ENCODE data around the gene RPS6KA2. TPM values are rescaled to one million over a fixed set of nuclear protein-coding genes. Genes with fewer than 3 reads are reported as not detected.

The RPS6KA2 gene
- total and polyA plus RNA-seq, 8 donors, result 7.9 to 95.4 (median 22.9) TPM

GRCh38 chr6:166601956-166602355 is 25.1 kb downstream of the RPS6KA2 start:
- Histone ChIP-seq H3K9me3 (no peaks in the 10 kb centered on the region), H3K36me3 (no peaks in the 10 kb centered on the region), H3K27me3 (no peaks in the 10 kb centered on the region), H3K4me1 (peaks cover 0 to 5% (median 0%) of the 10 kb centered on the region in 3 donors), H3K4me3 (no peak overlapping the region), H3K27ac (no peak overlapping the region)
- DNase-seq (no peak), FAIRE-seq (no peak), ATAC-seq (no peak)
- TF ChIP-seq CTCF (IDR thresholded peaks at IDR 0.05), result no peak
- intact Hi-C loops (cut with DNase I), result no loop called here
- 95 to 97% methylated on average over 10 of the region's 10 CpGs for WGBS, 2 donors

DNA sequence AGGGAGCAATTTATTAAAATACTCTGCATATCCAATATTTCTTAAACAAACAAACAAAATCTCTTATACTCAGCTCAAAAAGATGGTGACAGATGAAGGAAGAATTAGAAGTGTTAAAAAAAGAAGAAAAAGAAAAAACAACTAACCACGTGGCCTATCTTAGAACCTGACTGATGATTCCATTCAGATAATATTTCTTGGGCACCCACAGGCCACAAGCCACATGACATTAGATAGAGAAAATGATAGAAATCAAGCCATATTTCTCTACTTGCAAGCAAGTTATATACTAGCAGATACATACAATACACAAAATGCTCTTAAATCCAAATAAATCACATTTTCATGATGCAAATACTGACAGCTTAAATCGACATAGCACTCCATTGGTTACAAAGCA is 26.1 kb downstream of the RPS6KA2 start:
- Histone ChIP-seq H3K4me1 (peaks cover 0 to 5% (median 0%) of the 10 kb centered on the region in 3 donors), H3K36me3 (no peaks in the 10 kb centered on the region), H3K9me3 (no peaks in the 10 kb centered on the region), H3K27me3 (no peaks in the 10 kb centered on the region), H3K4me3 (no peak overlapping the region), H3K27ac (no peak overlapping the region)
- TF ChIP-seq CTCF (IDR thresholded peaks at IDR 0.05), result no peak
- no peak for ATAC-seq
- DNase-seq, result no peak
- WGBS, 2 donors, result 74 to 82% methylated on average over 2 of the region's 2 CpGs
- FAIRE-seq, result no peak
- intact Hi-C loops (cut with DNase I), result no loop called here

DNA sequence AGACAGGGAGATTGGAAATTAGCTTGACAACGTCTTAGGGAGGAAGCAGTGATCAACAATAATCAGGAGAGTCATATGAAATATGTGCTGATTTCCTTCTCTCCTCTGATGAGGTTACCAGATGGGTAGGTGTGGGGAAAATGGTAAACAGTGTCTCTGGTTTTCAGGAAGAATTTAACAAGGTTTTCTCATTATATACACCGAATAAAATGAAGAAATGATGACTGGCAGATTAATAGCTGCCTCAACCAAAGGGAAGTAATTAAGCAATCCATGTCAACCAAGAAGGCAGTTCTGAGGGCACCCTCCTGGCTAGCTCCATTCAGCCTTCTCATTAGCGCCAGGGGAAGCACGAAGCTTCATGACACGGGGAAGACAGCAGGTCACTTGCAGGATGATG is 27.8 kb downstream of the RPS6KA2 start:
- Histone ChIP-seq H3K27ac (no peak overlapping the region), H3K27me3 (no peaks in the 10 kb centered on the region), H3K9me3 (no peaks in the 10 kb centered on the region), H3K4me1 (peaks cover 0 to 5% (median 0%) of the 10 kb centered on the region in 3 donors), H3K4me3 (no peak overlapping the region), H3K36me3 (no peaks in the 10 kb centered on the region)
- WGBS, 2 donors, result 80 to 82% methylated on average over 5 of the region's 5 CpGs
- FAIRE-seq (no peak), ATAC-seq (peak in 2 of 4 donors; percentile 35 to 41), DNase-seq (no peak)
- TF ChIP-seq CTCF (IDR thresholded peaks at IDR 0.05), result no peak
- intact Hi-C loops (cut with DNase I), result no loop called here

DNA sequence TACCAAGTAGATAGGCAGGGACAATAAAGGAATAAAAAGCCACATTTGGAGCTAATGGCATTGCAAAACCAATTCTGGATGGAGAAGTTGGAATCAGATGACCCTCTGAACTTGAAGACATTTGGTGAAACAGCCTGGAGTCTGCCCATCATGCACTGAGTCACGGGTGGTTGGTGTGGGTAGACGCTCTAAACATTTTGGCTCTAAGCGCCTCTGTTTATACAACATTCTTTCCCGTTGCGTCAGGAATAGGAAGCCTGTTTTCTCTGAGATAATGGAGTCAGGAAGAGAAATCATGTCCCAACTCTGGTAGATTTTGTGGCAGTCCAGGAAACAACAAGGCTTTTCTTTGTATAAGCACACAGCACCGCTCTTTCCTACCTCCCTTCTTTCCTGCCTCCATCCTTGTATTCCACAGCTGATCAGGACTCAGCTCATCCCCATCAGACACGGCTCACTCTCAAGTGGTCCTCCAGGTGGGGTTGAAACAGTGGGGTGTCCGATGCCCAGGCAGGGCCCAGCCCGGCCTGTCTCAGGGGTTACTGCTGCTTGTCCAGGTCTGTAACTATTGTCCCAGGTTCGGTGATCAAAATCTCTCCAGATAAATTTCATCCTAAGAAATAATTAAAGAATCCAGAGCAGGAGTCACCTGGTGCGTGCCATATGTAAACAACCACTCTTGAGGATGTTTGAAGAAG is 28.5 kb downstream of the RPS6KA2 start:
- H3K4me1 ChIP-seq, result peaks cover 0 to 5% (median 0%) of the 10 kb centered on the region in 3 donors
- TF ChIP-seq CTCF (IDR thresholded peaks at IDR 0.05), result no peak
- intact Hi-C loops (cut with DNase I), result no loop called here
- no peaks in the 10 kb centered on the region for H3K27me3 ChIP-seq
- WGBS, 2 donors, result 81 to 83% methylated on average over 11 of the region's 11 CpGs
- FAIRE-seq (no peak), ATAC-seq (peak in 3 of 4 donors; percentile 31 to 75 (median 71)), DNase-seq (no peak)
- H3K9me3 ChIP-seq, result no peaks in the 10 kb centered on the region
- H3K4me3 ChIP-seq, result no peak overlapping the region
- peak overlapping the region in 1 of 4 donors; percentile 21 for H3K27ac ChIP-seq
- H3K36me3 ChIP-seq, result no peaks in the 10 kb centered on the region

DNA sequence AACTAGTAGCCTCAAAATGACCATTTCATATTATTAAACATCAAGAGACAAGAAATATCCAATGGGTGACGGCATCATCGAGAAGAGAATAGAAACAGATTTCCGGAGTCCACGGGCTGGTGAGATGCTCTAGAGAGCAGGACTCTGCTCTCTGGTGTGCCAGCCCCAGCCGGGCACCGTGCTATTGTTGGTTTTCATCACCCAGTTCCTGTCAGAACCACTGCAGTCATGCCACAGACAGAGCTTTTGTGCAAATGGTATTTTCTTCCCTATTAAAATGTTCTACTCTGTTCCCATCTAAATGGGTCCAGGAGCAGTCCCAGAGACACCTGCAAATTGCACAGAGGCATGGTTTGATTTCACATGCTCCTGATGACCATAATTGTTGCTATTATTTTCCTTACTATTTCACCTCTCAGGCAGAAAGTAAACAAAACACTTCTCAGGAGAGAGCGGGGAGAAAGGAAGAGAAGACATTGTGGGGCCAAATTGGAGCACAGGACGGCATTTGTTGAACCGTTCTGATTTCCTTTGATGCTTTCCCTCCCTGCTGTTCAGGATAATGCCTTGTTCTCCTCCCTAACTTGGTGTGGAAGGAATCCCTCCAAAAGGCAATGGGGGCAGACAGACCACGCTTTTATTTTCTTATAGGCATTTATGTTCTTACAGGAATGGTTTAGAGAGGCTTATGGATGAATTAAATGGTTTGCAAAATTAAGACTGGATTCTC is 29.2 kb downstream of the RPS6KA2 start:
- WGBS, 2 donors, result 86 to 91% methylated on average over 10 of the region's 10 CpGs
- intact Hi-C loops (cut with DNase I), result no loop called here
- DNase-seq, result no peak
- FAIRE-seq, result no peak
- TF ChIP-seq CTCF (IDR thresholded peaks at IDR 0.05), result no peak
- H3K36me3 ChIP-seq, result no peaks in the 10 kb centered on the region
- no peaks in the 10 kb centered on the region for H3K27me3 ChIP-seq
- H3K4me1 ChIP-seq, result peaks cover 0 to 5% (median 0%) of the 10 kb centered on the region in 3 donors
- H3K27ac ChIP-seq, result no peak overlapping the region
- H3K9me3 ChIP-seq, result no peaks in the 10 kb centered on the region
- no peak overlapping the region for H3K4me3 ChIP-seq
- no peak for ATAC-seq
